Astrocyte (in vitro differentiated cells and primary cell): ENCODE results near the gene TWNK.

ENCODE experiments used
- CTCF ChIP-seq: IDR thresholded peaks from 2 replicates; pipeline ENCODE4 v1.5.1; 2011; ENCODE audit warnings: low read depth, mild to moderate bottlenecking, inconsistent platforms, low read length, moderate library complexity; ENCODE audit not compliant: insufficient read depth
- EZH2 ChIP-seq: IDR thresholded peaks from 2 replicates; pipeline ENCODE4 v1.6.1; 2012; ENCODE audit warnings: mild to moderate bottlenecking, low read length, inconsistent platforms; ENCODE audit not compliant: insufficient read depth

GRCh38 chr10:101019440-101019703 is 32.0 kb downstream of the TWNK start:
- no peak for TF ChIP-seq CTCF
- TF ChIP-seq EZH2, result no peak
